Measurements from ENCODE around the gene BHLHE23.
"Not testable (repeated sequence)": the region's sequence is repeated elsewhere in the genome, so short reads cannot be mapped to it uniquely, and the experiment has no call there.

The BHLHE23 gene

DNA sequence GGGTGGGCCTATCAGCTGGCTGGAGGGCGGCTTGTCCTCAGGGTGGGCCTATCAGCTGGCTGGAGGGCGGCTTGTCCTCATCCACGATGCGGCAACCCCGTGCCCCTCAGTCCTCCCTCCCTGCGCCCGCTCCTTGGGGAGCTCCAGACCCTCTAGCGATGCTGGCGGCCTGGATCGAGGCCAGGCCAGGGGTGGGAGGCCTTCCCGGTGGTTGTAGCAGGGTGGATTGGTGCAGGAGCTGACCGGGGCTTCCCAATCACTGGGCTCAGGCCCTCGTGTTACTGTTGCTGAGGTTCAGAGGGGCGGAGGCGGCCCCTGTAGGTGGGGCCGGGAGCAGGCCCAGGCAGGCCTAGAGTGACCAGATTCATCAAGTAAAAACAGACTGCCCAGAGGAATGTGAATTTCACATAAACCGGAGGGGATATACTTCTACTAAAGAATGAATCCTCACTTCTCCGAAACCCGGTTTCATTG, 45.4 kb downstream of the BHLHE23 start:
- H3K79me1 ChIP-seq (replicated peaks; ENCODE audit: low read length, poor library complexity, severe bottlenecking): no peaks in the 10 kb centered on the region
- H3K9me3 ChIP-seq (ENCODE audit: control insufficient read depth, low read length): no peaks in the 10 kb centered on the region
- no peak overlapping the region for H2BK12ac ChIP-seq (ENCODE audit: low read length in 2 of 2)
- WGBS: 82% methylated on average over 17 of the region's 19 CpGs
- no peak overlapping the region for H3K4ac ChIP-seq (ENCODE audit: low read depth in 1 of 2, low read length in 2 of 2)
- no peak overlapping the region for H3K18ac ChIP-seq (ENCODE audit: low read depth in 1 of 2, low read length in 2 of 2)
- no peak overlapping the region for H2AK5ac ChIP-seq (ENCODE audit: low read length, severe bottlenecking)
- no peak overlapping the region for H3K9ac ChIP-seq (ENCODE audit: low read length)
- no peak overlapping the region for H2BK5ac ChIP-seq (ENCODE audit: low read depth, low read length, poor library complexity, severe bottlenecking)
- no peak overlapping the region for H3K4me3 ChIP-seq (ENCODE audit: insufficient read depth in 1 of 2, low read depth in 1 of 2, low read length in 2 of 2)
- no peak overlapping the region for H2AFZ ChIP-seq (ENCODE audit: low read depth, low read length)
- H3K36me3 ChIP-seq (ENCODE audit: control insufficient read depth in 1 of 2, insufficient read depth in 2 of 2, low read depth in 1 of 2, low read length in 2 of 2): peaks cover 4 to 28% of the 10 kb centered on the region in 2 experiments
- no peak overlapping the region for H3K27ac ChIP-seq (ENCODE audit: low read length, poor library complexity, severe bottlenecking)
- H4K91ac ChIP-seq (ENCODE audit: low read length): no peak overlapping the region
- no peak overlapping the region for H3K23ac ChIP-seq (ENCODE audit: low read length in 2 of 2)
- H3K14ac ChIP-seq (ENCODE audit: low read length in 2 of 2): no peak overlapping the region
- no peak overlapping the region for H4K8ac ChIP-seq (ENCODE audit: low read length)
- H2BK120ac ChIP-seq (ENCODE audit: low read depth, low read length): no peak overlapping the region
- H3K4me2 ChIP-seq (ENCODE audit: low read length, poor library complexity, severe bottlenecking): no peak overlapping the region
- peaks cover 2% of the 10 kb centered on the region for H3K4me1 ChIP-seq (ENCODE audit: control insufficient read depth, insufficient read depth, low read depth, low read length)
- H2BK15ac ChIP-seq (ENCODE audit: low read depth, poor library complexity, severe bottlenecking): no peak overlapping the region
- peaks cover 11 to 19% of the 10 kb centered on the region in 2 experiments for H3K27me3 ChIP-seq (ENCODE audit: control insufficient read depth in 1 of 2, insufficient read depth in 1 of 2, low read length in 2 of 2)
- no peak for DNase-seq

DNA sequence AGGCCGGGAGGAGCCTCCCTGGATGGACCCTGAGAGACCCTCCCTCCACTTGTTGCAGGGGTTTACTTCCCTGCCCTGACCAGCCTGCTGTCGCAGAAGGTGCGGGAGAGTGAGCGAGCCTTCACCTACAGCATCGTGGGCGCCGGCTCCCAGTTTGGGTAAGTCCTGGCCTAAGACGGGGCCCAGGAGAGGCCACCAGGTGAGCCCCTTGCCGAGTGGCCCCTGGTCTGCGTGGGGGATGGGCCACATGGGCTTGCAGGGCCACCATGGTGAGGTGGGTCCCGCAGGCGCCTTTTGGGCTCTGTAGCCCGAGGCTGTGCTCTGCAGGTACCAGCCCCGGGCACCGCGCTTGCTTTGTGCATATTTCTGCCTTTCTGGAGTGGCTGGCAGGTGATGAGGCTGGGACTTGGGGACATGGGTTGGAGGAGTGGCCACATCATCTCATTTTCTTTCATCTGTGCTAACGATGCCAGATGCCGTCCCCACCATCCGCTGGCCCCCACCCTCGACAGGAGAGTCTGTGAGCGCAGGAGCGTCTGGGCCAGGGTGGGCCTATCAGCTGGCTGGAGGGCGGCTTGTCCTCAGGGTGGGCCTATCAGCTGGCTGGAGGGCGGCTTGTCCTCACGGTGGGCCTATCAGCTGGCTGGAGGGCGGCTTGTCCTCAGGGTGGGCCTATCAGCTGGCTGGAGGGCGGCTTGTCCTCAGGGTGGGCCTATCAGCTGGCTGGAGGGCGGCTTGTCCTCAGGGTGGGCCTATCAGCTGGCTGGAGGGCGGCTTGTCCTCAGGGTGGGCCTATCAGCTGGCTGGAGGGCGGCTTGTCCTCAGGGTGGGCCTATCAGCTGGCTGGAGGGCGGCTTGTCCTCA, 46.1 kb downstream of the BHLHE23 start:
- not testable (repeated sequence) for H3K4me2 ChIP-seq (ENCODE audit: low read length, poor library complexity, severe bottlenecking); H3K23ac ChIP-seq (ENCODE audit: low read length in 2 of 2); DNase-seq; H2AFZ ChIP-seq (ENCODE audit: low read depth, low read length); H2BK120ac ChIP-seq (ENCODE audit: low read depth, low read length); H3K79me1 ChIP-seq (replicated peaks; ENCODE audit: low read length, poor library complexity, severe bottlenecking); H4K91ac ChIP-seq (ENCODE audit: low read length); H3K14ac ChIP-seq (ENCODE audit: low read length in 2 of 2); H4K8ac ChIP-seq (ENCODE audit: low read length); H2BK15ac ChIP-seq (ENCODE audit: low read depth, poor library complexity, severe bottlenecking); H3K9ac ChIP-seq (ENCODE audit: low read length); H3K4me3 ChIP-seq (ENCODE audit: insufficient read depth in 1 of 2, low read depth in 1 of 2, low read length in 2 of 2); H3K4me1 ChIP-seq (ENCODE audit: control insufficient read depth, insufficient read depth, low read depth, low read length); H2BK5ac ChIP-seq (ENCODE audit: low read depth, low read length, poor library complexity, severe bottlenecking); H3K18ac ChIP-seq (ENCODE audit: low read depth in 1 of 2, low read length in 2 of 2); H3K27ac ChIP-seq (ENCODE audit: low read length, poor library complexity, severe bottlenecking); H2BK12ac ChIP-seq (ENCODE audit: low read length in 2 of 2); H3K4ac ChIP-seq (ENCODE audit: low read depth in 1 of 2, low read length in 2 of 2); H3K9me3 ChIP-seq (ENCODE audit: control insufficient read depth, low read length); H2AK5ac ChIP-seq (ENCODE audit: low read length, severe bottlenecking)
- Histone ChIP-seq H3K27me3 (ENCODE audit: control insufficient read depth in 1 of 2, insufficient read depth in 1 of 2, low read length in 2 of 2) (peaks cover 11 to 18% of the 10 kb centered on the region in 2 experiments), H3K36me3 (ENCODE audit: control insufficient read depth in 1 of 2, insufficient read depth in 2 of 2, low read depth in 1 of 2, low read length in 2 of 2) (peaks cover 4 to 28% of the 10 kb centered on the region in 2 experiments)
- WGBS: 97% methylated on average over 9 of the region's 31 CpGs

DNA sequence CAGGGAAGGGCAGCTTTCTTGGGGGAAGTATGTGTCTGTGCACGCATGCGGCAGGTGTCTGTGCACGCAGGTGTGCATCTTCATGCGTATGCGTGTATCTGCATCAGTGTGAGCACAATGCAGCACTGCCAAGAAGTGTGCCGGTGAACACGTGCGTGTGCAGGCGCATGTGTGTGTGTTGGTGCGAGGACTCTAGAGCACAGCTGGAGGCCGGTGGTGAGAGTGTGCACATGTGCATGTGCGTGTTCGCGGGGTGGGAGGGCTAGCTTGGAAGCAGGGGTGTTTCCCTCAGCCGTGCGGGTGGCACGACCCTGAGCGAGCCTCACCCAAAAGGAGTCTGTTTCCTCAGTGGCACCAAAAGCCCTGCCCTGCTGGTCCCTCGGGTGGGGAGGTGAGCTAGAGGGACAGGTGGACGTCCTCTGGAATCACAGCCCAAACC, 46.7 kb downstream of the BHLHE23 start:
- no peak overlapping the region for H2AK5ac ChIP-seq (ENCODE audit: low read length, severe bottlenecking)
- H3K14ac ChIP-seq (ENCODE audit: low read length in 2 of 2): no peak overlapping the region
- no peak overlapping the region for H3K4ac ChIP-seq (ENCODE audit: low read depth in 1 of 2, low read length in 2 of 2)
- H3K27me3 ChIP-seq (ENCODE audit: control insufficient read depth in 1 of 2, insufficient read depth in 1 of 2, low read length in 2 of 2): peaks cover 11 to 17% of the 10 kb centered on the region in 2 experiments
- no peak overlapping the region for H4K8ac ChIP-seq (ENCODE audit: low read length)
- H3K4me2 ChIP-seq (ENCODE audit: low read length, poor library complexity, severe bottlenecking): no peak overlapping the region
- H3K9ac ChIP-seq (ENCODE audit: low read length): no peak overlapping the region
- H2BK12ac ChIP-seq (ENCODE audit: low read length in 2 of 2): no peak overlapping the region
- H2BK15ac ChIP-seq (ENCODE audit: low read depth, poor library complexity, severe bottlenecking): no peak overlapping the region
- H2BK5ac ChIP-seq (ENCODE audit: low read depth, low read length, poor library complexity, severe bottlenecking): no peak overlapping the region
- H2BK120ac ChIP-seq (ENCODE audit: low read depth, low read length): no peak overlapping the region
- no peak for DNase-seq
- no peak overlapping the region for H3K27ac ChIP-seq (ENCODE audit: low read length, poor library complexity, severe bottlenecking)
- H3K4me3 ChIP-seq (ENCODE audit: insufficient read depth in 1 of 2, low read depth in 1 of 2, low read length in 2 of 2): no peak overlapping the region
- no peak overlapping the region for H2AFZ ChIP-seq (ENCODE audit: low read depth, low read length)
- H3K4me1 ChIP-seq (ENCODE audit: control insufficient read depth, insufficient read depth, low read depth, low read length): peaks cover 4% of the 10 kb centered on the region
- 96% methylated on average over 20 of the region's 20 CpGs for WGBS
- no peaks in the 10 kb centered on the region for H3K79me1 ChIP-seq (replicated peaks; ENCODE audit: low read length, poor library complexity, severe bottlenecking)
- peaks cover 4 to 28% of the 10 kb centered on the region in 2 experiments for H3K36me3 ChIP-seq (ENCODE audit: control insufficient read depth in 1 of 2, insufficient read depth in 2 of 2, low read depth in 1 of 2, low read length in 2 of 2)
- H3K18ac ChIP-seq (ENCODE audit: low read depth in 1 of 2, low read length in 2 of 2): no peak overlapping the region
- H3K23ac ChIP-seq (ENCODE audit: low read length in 2 of 2): no peak overlapping the region
- H4K91ac ChIP-seq (ENCODE audit: low read length): no peak overlapping the region
- no peaks in the 10 kb centered on the region for H3K9me3 ChIP-seq (ENCODE audit: control insufficient read depth, low read length)

DNA sequence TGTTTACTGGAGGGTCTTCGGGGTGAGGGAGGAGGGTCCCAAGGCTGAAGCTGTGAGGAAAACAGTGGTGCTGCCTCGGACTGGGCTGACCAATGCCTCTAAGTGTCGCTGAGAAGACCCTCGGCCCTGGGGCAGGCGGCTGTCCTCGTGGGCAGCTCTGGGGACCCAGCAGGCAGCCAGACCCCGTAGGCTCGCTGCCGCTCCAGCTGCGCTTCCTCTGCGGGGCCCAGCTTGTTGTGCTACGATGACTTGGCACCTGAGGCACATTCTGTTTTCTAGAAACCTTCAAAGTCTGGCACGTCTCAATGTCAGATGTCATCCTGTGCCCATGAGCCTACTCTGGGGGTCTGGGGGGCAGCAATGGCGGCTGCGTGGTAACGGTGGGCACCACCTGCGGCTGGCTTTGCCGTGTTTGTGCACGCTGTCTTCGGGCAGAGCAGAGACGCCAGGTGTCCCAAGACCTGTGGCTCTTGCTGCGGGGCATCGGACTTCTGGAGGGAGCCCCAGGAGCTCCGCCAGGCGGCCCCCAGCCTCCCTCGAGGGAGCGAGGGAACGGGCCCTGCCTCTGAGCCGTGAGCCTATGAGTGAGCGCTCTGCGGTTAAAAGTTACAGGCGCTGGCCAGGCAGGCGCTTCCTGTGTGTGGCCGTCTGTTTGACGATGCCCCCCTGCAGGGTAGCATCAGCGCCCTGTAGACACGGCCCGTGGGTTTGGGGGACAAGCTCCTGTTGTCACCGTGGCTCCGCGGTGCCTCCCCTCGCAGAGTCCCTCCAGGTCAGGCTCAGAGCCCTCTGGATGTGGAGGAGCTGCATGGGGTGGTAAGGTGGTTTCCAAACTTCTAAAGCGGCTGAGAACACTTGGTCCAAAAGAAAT, 47.4 kb downstream of the BHLHE23 start:
- Histone ChIP-seq H3K79me1 (replicated peaks; ENCODE audit: low read length, poor library complexity, severe bottlenecking) (no peaks in the 10 kb centered on the region), H4K91ac (ENCODE audit: low read length) (no peak overlapping the region), H3K4me2 (ENCODE audit: low read length, poor library complexity, severe bottlenecking) (no peak overlapping the region), H3K27ac (ENCODE audit: low read length, poor library complexity, severe bottlenecking) (no peak overlapping the region), H3K36me3 (ENCODE audit: control insufficient read depth in 1 of 2, insufficient read depth in 2 of 2, low read depth in 1 of 2, low read length in 2 of 2) (peaks cover 4 to 28% of the 10 kb centered on the region in 2 experiments), H2BK120ac (ENCODE audit: low read depth, low read length) (no peak overlapping the region), H2BK15ac (ENCODE audit: low read depth, poor library complexity, severe bottlenecking) (no peak overlapping the region), H3K18ac (ENCODE audit: low read depth in 1 of 2, low read length in 2 of 2) (no peak overlapping the region), H3K4me3 (ENCODE audit: insufficient read depth in 1 of 2, low read depth in 1 of 2, low read length in 2 of 2) (no peak overlapping the region), H3K14ac (ENCODE audit: low read length in 2 of 2) (no peak overlapping the region), H2AK5ac (ENCODE audit: low read length, severe bottlenecking) (no peak overlapping the region), H3K23ac (ENCODE audit: low read length in 2 of 2) (no peak overlapping the region), H3K4me1 (ENCODE audit: control insufficient read depth, insufficient read depth, low read depth, low read length) (peaks cover 7% of the 10 kb centered on the region), H3K27me3 (ENCODE audit: control insufficient read depth in 1 of 2, insufficient read depth in 1 of 2, low read length in 2 of 2) (peaks cover 4 to 11% of the 10 kb centered on the region in 2 experiments), H2AFZ (ENCODE audit: low read depth, low read length) (no peak overlapping the region), H3K9ac (ENCODE audit: low read length) (no peak overlapping the region), H2BK5ac (ENCODE audit: low read depth, low read length, poor library complexity, severe bottlenecking) (no peak overlapping the region), H3K9me3 (ENCODE audit: control insufficient read depth, low read length) (no peaks in the 10 kb centered on the region), H3K4ac (ENCODE audit: low read depth in 1 of 2, low read length in 2 of 2) (no peak overlapping the region), H2BK12ac (ENCODE audit: low read length in 2 of 2) (no peak overlapping the region), H4K8ac (ENCODE audit: low read length) (no peak overlapping the region)
- no peak for DNase-seq
- WGBS: 84% methylated on average over 43 of the region's 43 CpGs
